Measurements from ENCODE around the gene UBAC2. TPM values are rescaled to one million over a fixed set of nuclear protein-coding genes. Genes with fewer than 3 reads are reported as not detected.

The UBAC2 gene
- total RNA-seq, 3 donors from 2014 or later: 57.4 to 74.2 (median 67.5) TPM

GRCh38 chr13:99221567-99222239 lies 21.0 kb downstream of the UBAC2 start:
- intact Hi-C loops (cut with DNase I, micrococcal nuclease): no loop called here
- no peak for TF ChIP-seq CTCF (IDR thresholded peaks at IDR 0.05)

GRCh38 chr13:99223587-99223986 lies 22.9 kb downstream of the UBAC2 start:
- no peak for ATAC-seq
- Histone ChIP-seq H3K4me1 (ENCODE audit: low read depth) (no peaks in the 10 kb centered on the region), H3K9me3 (no peaks in the 10 kb centered on the region), H3K36me3 (ENCODE audit: low read depth) (no peaks in the 10 kb centered on the region), H3K4me3 (no peak overlapping the region)
- intact Hi-C loops (cut with DNase I, micrococcal nuclease): no loop called here
- TF ChIP-seq CTCF (IDR thresholded peaks at IDR 0.05): no peak
- no peak for DNase-seq

More at GRCh38 chr13:99221567-99222239, 21.0 kb downstream of the UBAC2 start:
- Histone ChIP-seq H3K4me1 (ENCODE audit: low read depth) (no peaks in the 10 kb centered on the region), H3K9me3 (no peaks in the 10 kb centered on the region), H3K4me3 (no peak overlapping the region), H3K36me3 (ENCODE audit: low read depth) (no peaks in the 10 kb centered on the region)
- DNase-seq (no peak), ATAC-seq (no peak)

GRCh38 chr13:99224021-99224420 lies 23.4 kb downstream of the UBAC2 start:
- ATAC-seq (no peak), DNase-seq (no peak)
- no peaks in the 10 kb centered on the region for H3K36me3 ChIP-seq (ENCODE audit: low read depth)
- H3K4me3 ChIP-seq: no peak overlapping the region
- no peaks in the 10 kb centered on the region for H3K4me1 ChIP-seq (ENCODE audit: low read depth)
- intact Hi-C loops (cut with DNase I, micrococcal nuclease): no loop called here
- H3K9me3 ChIP-seq: no peaks in the 10 kb centered on the region
- TF ChIP-seq CTCF (IDR thresholded peaks at IDR 0.05): no peak

GRCh38 chr13:99225078-99225477 lies 24.4 kb downstream of the UBAC2 start:
- intact Hi-C loops (cut with DNase I, micrococcal nuclease): no loop called here
- no peak overlapping the region for H3K4me3 ChIP-seq
- ATAC-seq (no peak), DNase-seq (no peak)
- H3K9me3 ChIP-seq: no peaks in the 10 kb centered on the region
- no peaks in the 10 kb centered on the region for H3K4me1 ChIP-seq (ENCODE audit: low read depth)
- H3K36me3 ChIP-seq (ENCODE audit: low read depth): no peaks in the 10 kb centered on the region
- TF ChIP-seq CTCF (IDR thresholded peaks at IDR 0.05): no peak

GRCh38 chr13:99226513-99226912 lies 25.9 kb downstream of the UBAC2 start:
- intact Hi-C loops (cut with DNase I, micrococcal nuclease): no loop called here
- ATAC-seq (no peak), DNase-seq (no peak)
- H3K4me3 ChIP-seq: no peak overlapping the region
- no peaks in the 10 kb centered on the region for H3K36me3 ChIP-seq (ENCODE audit: low read depth)
- no peaks in the 10 kb centered on the region for H3K4me1 ChIP-seq (ENCODE audit: low read depth)
- no peak for TF ChIP-seq CTCF (IDR thresholded peaks at IDR 0.05)
- H3K9me3 ChIP-seq: no peaks in the 10 kb centered on the region
